Measurements from ENCODE around the gene CCDC171.

- TF ChIP-seq, protein P1, sequence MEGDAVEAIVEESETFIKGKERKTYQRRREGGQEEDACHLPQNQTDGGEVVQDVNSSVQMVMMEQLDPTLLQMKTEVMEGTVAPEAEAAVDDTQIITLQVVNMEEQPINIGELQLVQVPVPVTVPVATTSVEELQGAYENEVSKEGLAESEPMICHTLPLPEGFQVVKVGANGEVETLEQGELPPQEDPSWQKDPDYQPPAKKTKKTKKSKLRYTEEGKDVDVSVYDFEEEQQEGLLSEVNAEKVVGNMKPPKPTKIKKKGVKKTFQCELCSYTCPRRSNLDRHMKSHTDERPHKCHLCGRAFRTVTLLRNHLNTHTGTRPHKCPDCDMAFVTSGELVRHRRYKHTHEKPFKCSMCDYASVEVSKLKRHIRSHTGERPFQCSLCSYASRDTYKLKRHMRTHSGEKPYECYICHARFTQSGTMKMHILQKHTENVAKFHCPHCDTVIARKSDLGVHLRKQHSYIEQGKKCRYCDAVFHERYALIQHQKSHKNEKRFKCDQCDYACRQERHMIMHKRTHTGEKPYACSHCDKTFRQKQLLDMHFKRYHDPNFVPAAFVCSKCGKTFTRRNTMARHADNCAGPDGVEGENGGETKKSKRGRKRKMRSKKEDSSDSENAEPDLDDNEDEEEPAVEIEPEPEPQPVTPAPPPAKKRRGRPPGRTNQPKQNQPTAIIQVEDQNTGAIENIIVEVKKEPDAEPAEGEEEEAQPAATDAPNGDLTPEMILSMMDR (conservative IDR thresholded peaks at IDR 0.05), result peak; percentile 75
- TF ChIP-seq EZH2 (IDR thresholded peaks at IDR 0.05; ENCODE audit: low read depth), result no peak
These were observed 320.8 kb downstream of the CCDC171 start for GRCh38 chr9:15873573-15874177.

Data from PC-9 (cell line).